ENCODE data around the gene PDE6G. TPM values are rescaled to one million over a fixed set of nuclear protein-coding genes. Genes with fewer than 3 reads are reported as not detected.
A peak's percentile ranks its signal among the peaks of the same experiment; 100 is the strongest.

PDE6G gene
- total and polyA plus RNA-seq, 2 experiments from 2014 or later = 5.5 to 9.0 TPM

DNA sequence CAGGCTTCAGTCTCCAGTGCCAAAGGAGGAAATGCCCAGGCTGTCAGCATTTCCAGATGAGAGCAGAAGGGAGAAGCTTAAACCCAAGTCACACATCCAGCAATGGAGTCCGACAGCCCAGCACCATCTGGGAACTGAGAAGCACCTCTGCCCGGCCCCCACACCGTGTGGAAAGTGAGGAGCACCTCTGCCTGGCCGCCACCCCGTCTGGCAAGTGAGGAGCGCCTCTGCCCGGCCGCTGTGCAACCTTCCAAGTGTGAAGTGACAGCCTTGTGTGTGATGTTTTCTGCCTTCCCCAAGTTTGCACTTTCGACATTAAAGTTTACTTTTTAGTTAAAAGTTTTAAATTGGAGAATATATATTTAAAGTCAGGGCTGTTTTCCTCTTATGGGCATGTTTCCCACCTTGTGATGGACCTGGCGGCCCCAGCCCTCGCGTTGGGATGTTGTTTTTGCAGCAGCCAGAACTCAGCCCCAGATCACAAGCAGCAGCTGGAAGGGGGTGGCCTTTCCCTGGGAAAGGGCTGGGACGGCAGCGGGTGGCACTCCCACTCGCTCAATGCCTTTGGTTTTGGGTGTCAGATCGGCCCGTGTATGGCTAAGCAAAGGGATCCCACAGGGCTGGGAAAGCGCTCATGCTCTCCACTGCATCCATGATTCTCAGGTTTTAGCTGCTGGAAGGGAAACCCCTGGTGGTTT lies 17.4 kb upstream of the PDE6G start:
- Mint-ChIP-seq H3K4me1 (peaks cover 5% of the 10 kb centered on the region; the same call in 2 of the 3 replicates), H3K27ac (no peak overlapping the region), H3K4me3 (no peak overlapping the region), H3K36me3 (ENCODE audit: low read depth) (peaks cover 60% of the 10 kb centered on the region), H3K9me3 (no peaks in the 10 kb centered on the region), H3K27me3 (ENCODE audit: insufficient read depth, low read depth, poor library complexity) (peaks cover 24% of the 10 kb centered on the region)
- Histone ChIP-seq H3K27ac (ENCODE audit: low read depth) (no peak overlapping the region), H3F3A (replicated peaks; ENCODE audit: low read depth) (peaks cover 19% of the 10 kb centered on the region; the same call in 1 of the 2 replicates), H3K36me3 (ENCODE audit: insufficient read depth) (peaks cover 24% of the 10 kb centered on the region), H3K9me2 (ENCODE audit: insufficient read depth) (no peaks in the 10 kb centered on the region), H2AFZ (no peak overlapping the region), H3K4me2 (no peak overlapping the region), H3K4me1 (ENCODE audit: insufficient read depth) (no peaks in the 10 kb centered on the region), H3K4me3 (no peak overlapping the region), H3K27me3 (ENCODE audit: insufficient read depth) (no peaks in the 10 kb centered on the region), H4K20me1 (replicated peaks; ENCODE audit: insufficient read depth) (peaks cover 3% of the 10 kb centered on the region; the same call in 1 of the 2 replicates), H3K79me2 (replicated peaks; ENCODE audit: insufficient read depth) (peaks cover 12% of the 10 kb centered on the region)
- no peak for DNase-seq (ENCODE audit: low spot score)
- TF ChIP-seq POLR2AphosphoS5 (IDR thresholded peaks at IDR 0.05; ENCODE audit: low read depth) = 0 out of 2 replicates have a peak, but pooled peaks have one; percentile 10
- TF ChIP-seq, protein P1, sequence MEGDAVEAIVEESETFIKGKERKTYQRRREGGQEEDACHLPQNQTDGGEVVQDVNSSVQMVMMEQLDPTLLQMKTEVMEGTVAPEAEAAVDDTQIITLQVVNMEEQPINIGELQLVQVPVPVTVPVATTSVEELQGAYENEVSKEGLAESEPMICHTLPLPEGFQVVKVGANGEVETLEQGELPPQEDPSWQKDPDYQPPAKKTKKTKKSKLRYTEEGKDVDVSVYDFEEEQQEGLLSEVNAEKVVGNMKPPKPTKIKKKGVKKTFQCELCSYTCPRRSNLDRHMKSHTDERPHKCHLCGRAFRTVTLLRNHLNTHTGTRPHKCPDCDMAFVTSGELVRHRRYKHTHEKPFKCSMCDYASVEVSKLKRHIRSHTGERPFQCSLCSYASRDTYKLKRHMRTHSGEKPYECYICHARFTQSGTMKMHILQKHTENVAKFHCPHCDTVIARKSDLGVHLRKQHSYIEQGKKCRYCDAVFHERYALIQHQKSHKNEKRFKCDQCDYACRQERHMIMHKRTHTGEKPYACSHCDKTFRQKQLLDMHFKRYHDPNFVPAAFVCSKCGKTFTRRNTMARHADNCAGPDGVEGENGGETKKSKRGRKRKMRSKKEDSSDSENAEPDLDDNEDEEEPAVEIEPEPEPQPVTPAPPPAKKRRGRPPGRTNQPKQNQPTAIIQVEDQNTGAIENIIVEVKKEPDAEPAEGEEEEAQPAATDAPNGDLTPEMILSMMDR (conservative IDR thresholded peaks at IDR 0.05; ENCODE audit: low read depth in 2 of 2) = no peak
- no peak for TF ChIP-seq EZH2phosphoT487 (IDR thresholded peaks at IDR 0.05; ENCODE audit: unreplicated experiment)
- TF ChIP-seq, protein P2, sequence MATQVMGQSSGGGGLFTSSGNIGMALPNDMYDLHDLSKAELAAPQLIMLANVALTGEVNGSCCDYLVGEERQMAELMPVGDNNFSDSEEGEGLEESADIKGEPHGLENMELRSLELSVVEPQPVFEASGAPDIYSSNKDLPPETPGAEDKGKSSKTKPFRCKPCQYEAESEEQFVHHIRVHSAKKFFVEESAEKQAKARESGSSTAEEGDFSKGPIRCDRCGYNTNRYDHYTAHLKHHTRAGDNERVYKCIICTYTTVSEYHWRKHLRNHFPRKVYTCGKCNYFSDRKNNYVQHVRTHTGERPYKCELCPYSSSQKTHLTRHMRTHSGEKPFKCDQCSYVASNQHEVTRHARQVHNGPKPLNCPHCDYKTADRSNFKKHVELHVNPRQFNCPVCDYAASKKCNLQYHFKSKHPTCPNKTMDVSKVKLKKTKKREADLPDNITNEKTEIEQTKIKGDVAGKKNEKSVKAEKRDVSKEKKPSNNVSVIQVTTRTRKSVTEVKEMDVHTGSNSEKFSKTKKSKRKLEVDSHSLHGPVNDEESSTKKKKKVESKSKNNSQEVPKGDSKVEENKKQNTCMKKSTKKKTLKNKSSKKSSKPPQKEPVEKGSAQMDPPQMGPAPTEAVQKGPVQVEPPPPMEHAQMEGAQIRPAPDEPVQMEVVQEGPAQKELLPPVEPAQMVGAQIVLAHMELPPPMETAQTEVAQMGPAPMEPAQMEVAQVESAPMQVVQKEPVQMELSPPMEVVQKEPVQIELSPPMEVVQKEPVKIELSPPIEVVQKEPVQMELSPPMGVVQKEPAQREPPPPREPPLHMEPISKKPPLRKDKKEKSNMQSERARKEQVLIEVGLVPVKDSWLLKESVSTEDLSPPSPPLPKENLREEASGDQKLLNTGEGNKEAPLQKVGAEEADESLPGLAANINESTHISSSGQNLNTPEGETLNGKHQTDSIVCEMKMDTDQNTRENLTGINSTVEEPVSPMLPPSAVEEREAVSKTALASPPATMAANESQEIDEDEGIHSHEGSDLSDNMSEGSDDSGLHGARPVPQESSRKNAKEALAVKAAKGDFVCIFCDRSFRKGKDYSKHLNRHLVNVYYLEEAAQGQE (IDR thresholded peaks at IDR 0.05; ENCODE audit: unreplicated experiment) = no peak
- ATAC-seq = no peak

- Histone ChIP-seq H3K27me3 (ENCODE audit: insufficient read depth) (no peaks in the 10 kb centered on the region), H3K4me3 (no peak overlapping the region), H3K36me3 (ENCODE audit: insufficient read depth) (peaks cover 24% of the 10 kb centered on the region), H3F3A (replicated peaks; ENCODE audit: low read depth) (peaks cover 22% of the 10 kb centered on the region), H3K27ac (ENCODE audit: low read depth) (no peak overlapping the region), H2AFZ (no peak overlapping the region), H3K4me1 (ENCODE audit: insufficient read depth) (no peaks in the 10 kb centered on the region), H4K20me1 (replicated peaks; ENCODE audit: insufficient read depth) (peaks cover 9% of the 10 kb centered on the region), H3K9me2 (ENCODE audit: insufficient read depth) (no peaks in the 10 kb centered on the region), H3K79me2 (replicated peaks; ENCODE audit: insufficient read depth) (peaks cover 19% of the 10 kb centered on the region), H3K4me2 (no peak overlapping the region)
- no peak overlapping the region for H3K27ac Mint-ChIP-seq
- no peak for ATAC-seq
- H3K9me3 Mint-ChIP-seq = no peaks in the 10 kb centered on the region
- DNase-seq (ENCODE audit: low spot score) = no peak
- no peak for TF ChIP-seq ZNF114 (CRISPR knock-in tag; IDR thresholded peaks at IDR 0.05)
- H3K27me3 Mint-ChIP-seq (ENCODE audit: insufficient read depth, low read depth, poor library complexity) = peaks cover 25% of the 10 kb centered on the region
- no peak overlapping the region for H3K4me3 Mint-ChIP-seq
- H3K4me1 Mint-ChIP-seq = peaks cover 10% of the 10 kb centered on the region
- H3K36me3 Mint-ChIP-seq (ENCODE audit: low read depth) = peaks cover 68% of the 10 kb centered on the region
Observed at GRCh38 chr17:81672954-81673353, 16.6 kb upstream of the PDE6G start.

All from GM23338 (cell line).